KMS-11 (cell line): ENCODE data around the gene LRRC4C.

Experiments
- H2AFZ ChIP-seq: fragments of 200-600 bp; sonication (generic); 2 replicates; pipeline ENCODE4 v1.6.1; 2016; ENCODE audit warnings: antibody characterized with exemption, mixed run types, low read depth
- H3K27ac ChIP-seq: fragments of 200-600 bp; sonication (generic); 2 replicates; pipeline ENCODE4 v1.6.1; 2016; ENCODE audit warnings: mild to moderate bottlenecking, mixed run types
- H3K27me3 ChIP-seq: fragments of 200-600 bp; sonication (generic); 2 replicates; pipeline ENCODE4 v1.6.1; 2017; ENCODE audit warnings: mild to moderate bottlenecking, low read depth, mixed run types, moderate library complexity; ENCODE audit not compliant: insufficient read depth
- H3K36me3 ChIP-seq: fragments of 200-600 bp; sonication (generic); 2 replicates; pipeline ENCODE4 v1.6.1; 2017; ENCODE audit warnings: mild to moderate bottlenecking, mixed run types; ENCODE audit not compliant: insufficient read depth
- H3K4me1 ChIP-seq: fragments of 200-600 bp; sonication (generic); 2 replicates; pipeline ENCODE4 v1.6.1; 2016; ENCODE audit warnings: mild to moderate bottlenecking, low read depth, mixed run types; ENCODE audit not compliant: poor library complexity, severe bottlenecking
- H3K4me2 ChIP-seq: fragments of 200-600 bp; sonication (generic); 2 replicates; pipeline ENCODE4 v1.7.0; 2016; ENCODE audit warnings: mild to moderate bottlenecking, mixed run types
- H3K4me3 ChIP-seq: fragments of 200-600 bp; sonication (generic); IDR thresholded peaks from 2 replicates; pipeline ENCODE4 v1.6.1; 2017; ENCODE audit warnings: low read depth, low read length, mixed read lengths; ENCODE audit not compliant: insufficient read depth
- H3K79me2 ChIP-seq: fragments of 200-600 bp; sonication (generic); 2 replicates; pipeline ENCODE4 v1.6.1; 2016; ENCODE audit warnings: low read depth, mixed run types; ENCODE audit not compliant: insufficient read depth
- H3K9ac ChIP-seq: fragments of 200-600 bp; sonication (generic); 2 replicates; pipeline ENCODE4 v1.6.1; 2016; ENCODE audit warnings: mild to moderate bottlenecking, mixed run types
- H4K20me1 ChIP-seq: fragments of 200-600 bp; sonication (generic); 2 replicates; pipeline ENCODE4 v1.6.1; 2016; ENCODE audit warnings: mild to moderate bottlenecking, mixed run types; ENCODE audit not compliant: insufficient read depth
- TF ChIP-seq, protein P1 (sequence below): fragments of 200-600 bp; sonication (generic); conservative IDR thresholded peaks from 2 replicates; pipeline ENCODE4 v1.6.1; 2017; ENCODE audit warnings: low read depth, mild to moderate bottlenecking, antibody characterized with exemption, low read length, moderate library complexity, mixed read lengths

Gene LRRC4C

DNA sequence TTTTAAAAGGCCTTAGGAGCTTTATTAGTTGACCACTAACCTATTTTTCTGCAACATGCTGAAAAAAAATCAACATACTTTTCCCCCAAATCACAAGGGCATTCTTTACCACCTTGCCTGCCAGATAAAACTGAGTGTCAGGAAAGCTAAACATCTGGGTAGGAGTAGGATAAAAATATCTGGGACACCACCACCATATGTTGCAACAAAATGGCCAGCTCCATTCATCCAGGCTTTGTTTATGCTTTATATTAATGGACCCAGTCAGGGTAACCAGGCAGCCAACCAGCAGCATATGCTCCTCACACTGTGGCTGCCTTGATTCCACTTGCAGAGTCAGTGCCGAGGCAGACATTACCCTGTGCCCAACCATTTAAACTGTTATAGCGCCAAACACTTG, 1024.5 kb downstream of the LRRC4C start:
- no peaks in the 10 kb centered on the region for H3K4me1 ChIP-seq

DNA sequence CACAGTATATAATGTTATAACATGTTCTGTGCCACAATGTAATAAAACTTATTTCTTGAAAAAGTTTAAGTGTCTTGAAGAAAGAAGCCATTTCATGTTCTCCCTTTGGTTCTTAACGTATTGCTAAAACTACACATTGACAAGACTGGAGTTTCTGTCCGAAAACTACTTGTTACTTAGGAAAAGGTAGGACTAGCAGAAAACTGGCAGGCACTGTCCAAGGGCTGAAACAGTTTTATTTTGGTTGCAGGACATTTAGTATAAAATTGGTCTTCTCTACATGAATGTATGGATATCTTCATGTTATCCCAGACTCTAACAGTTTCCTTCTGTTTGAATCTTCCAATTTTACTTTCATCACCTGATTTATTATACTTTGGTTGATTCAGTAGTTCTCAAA, 1027.1 kb downstream of the LRRC4C start:
- no peak overlapping the region for H3K27ac ChIP-seq

More for the DNA sequence above, 1024.5 kb downstream of the LRRC4C start:
- H3K36me3 ChIP-seq: no peaks in the 10 kb centered on the region
- H3K4me3 ChIP-seq: no peak overlapping the region
- no peaks in the 10 kb centered on the region for H3K79me2 ChIP-seq
- no peaks in the 10 kb centered on the region for H4K20me1 ChIP-seq
- no peak overlapping the region for H3K9ac ChIP-seq
- H3K27me3 ChIP-seq: no peaks in the 10 kb centered on the region
- H3K4me2 ChIP-seq: no peak overlapping the region
- no peak overlapping the region for H3K27ac ChIP-seq
- TF ChIP-seq, protein P1, sequence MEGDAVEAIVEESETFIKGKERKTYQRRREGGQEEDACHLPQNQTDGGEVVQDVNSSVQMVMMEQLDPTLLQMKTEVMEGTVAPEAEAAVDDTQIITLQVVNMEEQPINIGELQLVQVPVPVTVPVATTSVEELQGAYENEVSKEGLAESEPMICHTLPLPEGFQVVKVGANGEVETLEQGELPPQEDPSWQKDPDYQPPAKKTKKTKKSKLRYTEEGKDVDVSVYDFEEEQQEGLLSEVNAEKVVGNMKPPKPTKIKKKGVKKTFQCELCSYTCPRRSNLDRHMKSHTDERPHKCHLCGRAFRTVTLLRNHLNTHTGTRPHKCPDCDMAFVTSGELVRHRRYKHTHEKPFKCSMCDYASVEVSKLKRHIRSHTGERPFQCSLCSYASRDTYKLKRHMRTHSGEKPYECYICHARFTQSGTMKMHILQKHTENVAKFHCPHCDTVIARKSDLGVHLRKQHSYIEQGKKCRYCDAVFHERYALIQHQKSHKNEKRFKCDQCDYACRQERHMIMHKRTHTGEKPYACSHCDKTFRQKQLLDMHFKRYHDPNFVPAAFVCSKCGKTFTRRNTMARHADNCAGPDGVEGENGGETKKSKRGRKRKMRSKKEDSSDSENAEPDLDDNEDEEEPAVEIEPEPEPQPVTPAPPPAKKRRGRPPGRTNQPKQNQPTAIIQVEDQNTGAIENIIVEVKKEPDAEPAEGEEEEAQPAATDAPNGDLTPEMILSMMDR: no peak
- no peak overlapping the region for H2AFZ ChIP-seq

DNA sequence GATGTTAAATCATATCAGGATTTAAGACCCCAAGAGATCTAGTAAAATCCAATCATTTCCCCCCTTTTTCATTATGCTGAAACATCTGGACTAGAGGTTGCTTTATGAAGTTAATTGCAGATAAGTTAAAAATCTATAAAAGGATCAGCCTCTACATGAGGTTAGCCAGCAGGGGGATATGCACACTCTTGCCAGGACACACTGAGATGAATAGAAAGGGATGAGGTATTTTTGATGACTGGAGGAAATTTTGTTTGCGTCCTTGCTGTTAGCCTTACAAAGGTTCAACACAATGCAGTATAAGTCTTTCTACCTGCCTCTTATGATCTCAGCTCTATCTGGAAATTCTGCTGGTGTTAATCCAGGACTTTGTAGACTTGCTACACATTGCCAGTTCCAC, 1034.3 kb downstream of the LRRC4C start:
- H3K9ac ChIP-seq: no peak overlapping the region
- no peaks in the 10 kb centered on the region for H4K20me1 ChIP-seq
- H2AFZ ChIP-seq: no peak overlapping the region
- H3K27ac ChIP-seq: no peak overlapping the region
- no peak overlapping the region for H3K4me2 ChIP-seq
- H3K36me3 ChIP-seq: no peaks in the 10 kb centered on the region
- H3K4me3 ChIP-seq: no peak overlapping the region
- H3K79me2 ChIP-seq: no peaks in the 10 kb centered on the region
- no peaks in the 10 kb centered on the region for H3K27me3 ChIP-seq
- TF ChIP-seq, protein P1: no peak
- H3K4me1 ChIP-seq: no peaks in the 10 kb centered on the region

More for the DNA sequence above, 1027.1 kb downstream of the LRRC4C start:
- Histone ChIP-seq H3K36me3 (no peaks in the 10 kb centered on the region), H3K4me2 (no peak overlapping the region), H4K20me1 (no peaks in the 10 kb centered on the region), H3K4me3 (no peak overlapping the region), H2AFZ (no peak overlapping the region), H3K27me3 (no peaks in the 10 kb centered on the region), H3K4me1 (no peaks in the 10 kb centered on the region), H3K9ac (no peak overlapping the region), H3K79me2 (no peaks in the 10 kb centered on the region)
- TF ChIP-seq, protein P1: no peak

DNA sequence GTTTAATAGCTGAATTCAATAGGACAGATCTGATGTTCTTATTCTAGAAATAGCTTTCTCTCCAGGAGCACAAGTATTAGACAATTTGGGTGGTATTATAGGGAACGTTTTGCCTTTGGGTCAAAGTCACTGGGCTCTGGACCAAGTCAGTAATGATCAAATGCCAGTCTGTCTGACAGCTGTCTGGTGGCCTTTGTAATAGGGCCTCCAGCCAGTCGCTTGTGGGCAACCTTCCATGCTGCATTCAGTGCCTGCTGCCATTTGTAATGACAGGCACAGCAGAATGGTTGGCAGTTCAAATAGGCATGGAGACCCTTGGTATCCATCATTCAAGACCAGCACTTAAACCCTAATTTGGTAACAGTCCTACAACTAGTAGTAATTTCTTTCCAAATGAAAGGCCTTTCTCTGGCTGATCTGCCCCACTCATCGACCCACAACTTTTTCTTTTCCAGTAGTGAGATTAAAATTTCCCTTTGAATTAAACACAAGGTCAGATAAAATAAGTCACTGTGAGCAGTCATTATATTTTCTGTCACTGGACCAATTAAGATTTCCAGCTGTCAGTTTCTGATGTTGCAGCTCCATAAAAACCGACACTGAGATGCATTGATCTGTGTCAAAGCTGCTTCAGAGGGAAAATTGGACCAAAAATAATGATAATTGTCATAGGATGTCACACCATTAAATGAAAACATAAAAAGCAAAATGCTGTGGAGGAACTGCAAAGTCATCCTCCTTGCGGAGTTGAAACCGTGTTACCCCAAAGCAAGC, 1038.1 kb downstream of the LRRC4C start:
- no peaks in the 10 kb centered on the region for H3K79me2 ChIP-seq
- no peak overlapping the region for H3K9ac ChIP-seq
- TF ChIP-seq, protein P1: no peak
- no peaks in the 10 kb centered on the region for H3K36me3 ChIP-seq
- no peaks in the 10 kb centered on the region for H3K27me3 ChIP-seq
- no peak overlapping the region for H3K4me3 ChIP-seq
- H3K4me1 ChIP-seq: no peaks in the 10 kb centered on the region
- no peak overlapping the region for H3K27ac ChIP-seq
- H4K20me1 ChIP-seq: no peaks in the 10 kb centered on the region
- H3K4me2 ChIP-seq: no peak overlapping the region
- no peak overlapping the region for H2AFZ ChIP-seq
